ENCODE data around the gene KHK. TPM values are rescaled to one million over a fixed set of nuclear protein-coding genes. Genes with fewer than 3 reads are reported as not detected.

The KHK gene
- total RNA-seq, 4 donors from 2014 or later, result 1.8 to 12.0 (median 6.3) TPM

DNA sequence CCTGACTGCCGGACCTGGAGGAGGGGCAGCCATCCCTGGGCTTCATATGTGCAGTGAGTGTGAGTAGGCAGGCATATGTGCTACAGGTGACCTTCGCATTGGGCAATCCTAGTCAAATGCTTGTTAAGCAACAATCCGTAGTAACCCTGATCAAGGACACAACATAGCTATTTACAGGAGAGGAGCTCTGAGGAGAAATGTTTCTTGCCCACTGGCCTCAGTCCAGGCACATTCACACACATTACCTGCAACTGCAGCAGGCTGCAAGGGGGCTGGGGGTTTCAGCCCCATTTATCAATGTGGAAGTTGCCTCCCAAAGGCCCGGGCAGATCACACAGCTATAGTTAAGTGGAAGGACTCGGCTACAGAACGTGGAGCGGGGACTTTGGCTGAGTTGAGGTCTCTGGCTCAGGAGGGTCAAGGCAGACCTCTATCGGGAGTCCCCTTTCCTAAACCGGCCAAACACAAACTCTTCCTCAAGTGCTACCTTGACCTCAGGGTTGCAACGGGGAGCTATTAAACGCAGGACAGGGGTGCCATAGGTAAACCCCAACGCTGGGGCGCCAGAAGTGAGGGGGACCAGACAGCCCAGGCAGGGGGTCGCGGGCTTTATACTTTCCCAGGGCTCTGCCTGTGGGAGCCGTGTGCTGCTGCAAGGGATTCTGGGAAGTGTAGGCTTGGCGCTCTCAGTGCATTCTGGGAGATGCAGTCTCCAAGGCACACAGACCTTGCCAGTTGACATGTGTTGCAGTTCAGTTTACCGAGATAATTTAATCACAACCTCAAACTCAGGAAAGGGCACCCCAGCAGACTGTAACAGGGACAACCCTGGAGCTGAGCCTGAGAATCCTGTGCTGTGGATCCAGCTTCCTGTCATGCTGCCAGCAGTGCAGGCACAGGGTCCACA lies 9.4 kb downstream of the KHK start:
- TF ChIP-seq POLR2AphosphoS5 (IDR thresholded peaks at IDR 0.05), result no peak
- TF ChIP-seq POLR2A (IDR thresholded peaks at IDR 0.05), result no peak
- TF ChIP-seq EP300 (IDR thresholded peaks at IDR 0.05; ENCODE audit: low read depth), result no peak
- TF ChIP-seq, protein P1, sequence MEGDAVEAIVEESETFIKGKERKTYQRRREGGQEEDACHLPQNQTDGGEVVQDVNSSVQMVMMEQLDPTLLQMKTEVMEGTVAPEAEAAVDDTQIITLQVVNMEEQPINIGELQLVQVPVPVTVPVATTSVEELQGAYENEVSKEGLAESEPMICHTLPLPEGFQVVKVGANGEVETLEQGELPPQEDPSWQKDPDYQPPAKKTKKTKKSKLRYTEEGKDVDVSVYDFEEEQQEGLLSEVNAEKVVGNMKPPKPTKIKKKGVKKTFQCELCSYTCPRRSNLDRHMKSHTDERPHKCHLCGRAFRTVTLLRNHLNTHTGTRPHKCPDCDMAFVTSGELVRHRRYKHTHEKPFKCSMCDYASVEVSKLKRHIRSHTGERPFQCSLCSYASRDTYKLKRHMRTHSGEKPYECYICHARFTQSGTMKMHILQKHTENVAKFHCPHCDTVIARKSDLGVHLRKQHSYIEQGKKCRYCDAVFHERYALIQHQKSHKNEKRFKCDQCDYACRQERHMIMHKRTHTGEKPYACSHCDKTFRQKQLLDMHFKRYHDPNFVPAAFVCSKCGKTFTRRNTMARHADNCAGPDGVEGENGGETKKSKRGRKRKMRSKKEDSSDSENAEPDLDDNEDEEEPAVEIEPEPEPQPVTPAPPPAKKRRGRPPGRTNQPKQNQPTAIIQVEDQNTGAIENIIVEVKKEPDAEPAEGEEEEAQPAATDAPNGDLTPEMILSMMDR (IDR thresholded peaks at IDR 0.05), result no peak
- 48 to 100% methylated on average over 1 to 16 of the region's 18 CpGs for WGBS, 2 donors (ENCODE audit: low coverage in 1 of 2)
- in situ Hi-C loops (cut with MboI; ENCODE audit: low pct_ligation_motif_present in 1 of 4, low pct_unique_long_range_greater_than_20kb in 1 of 4, low sequenced_read_pairs in 3 of 4), result loop anchor here (5.0 to 25.0 kb wide), 3 partner anchors 96 to 186 kb away; partner anchors contain the start of genes MAPRE3 (in 3 of the 4) and TRIM54 (in 1 of the 4)
- H3K36me3 ChIP-seq, result no peaks in the 10 kb centered on the region
- no peaks in the 10 kb centered on the region for H3K9me3 ChIP-seq
- no peak overlapping the region for H3K27ac ChIP-seq
- peaks cover 3 to 14% (median 9%) of the 10 kb centered on the region in 4 donors for H3K4me1 ChIP-seq
- intact Hi-C loops (cut with DNase I; ENCODE audit: low total_unique reads), result no loop called here
- DNase-seq, result peak; percentile 55
- H3K4me3 ChIP-seq, result peak overlapping the region in 1 of 4 donors; percentile 34
- no peaks in the 10 kb centered on the region for H3K27me3 ChIP-seq

DNA sequence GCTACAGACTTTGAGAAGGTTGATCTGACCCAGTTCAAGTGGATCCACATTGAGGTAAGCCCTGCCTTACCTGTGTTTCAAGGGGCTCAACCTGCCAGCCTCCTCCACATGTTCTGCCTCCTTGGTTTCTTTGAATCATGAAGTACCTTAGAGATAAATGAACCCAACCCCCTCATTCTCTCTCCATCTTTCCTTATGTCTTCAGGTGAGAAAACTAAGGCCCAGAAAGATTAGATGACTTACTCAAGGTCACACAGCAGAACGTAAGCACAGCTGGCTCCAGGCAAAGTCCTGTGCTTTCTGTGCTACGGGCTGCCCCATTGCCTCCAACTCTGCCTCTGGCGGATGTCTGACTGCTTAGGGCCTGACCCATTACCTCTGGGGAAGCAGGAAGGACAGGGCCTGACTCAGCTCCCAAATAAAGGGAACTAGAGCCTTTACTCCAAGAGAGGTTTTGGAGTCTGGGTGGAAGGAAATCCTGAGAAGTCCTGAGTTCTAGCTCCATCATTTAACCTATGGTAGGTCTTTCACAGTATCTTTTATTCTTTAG lies 10.3 kb downstream of the KHK start:
- Histone ChIP-seq H3K9me3 (no peaks in the 10 kb centered on the region), H3K27me3 (no peaks in the 10 kb centered on the region), H3K4me3 (no peak overlapping the region), H3K4me1 (peaks cover 3 to 14% (median 9%) of the 10 kb centered on the region in 4 donors), H3K36me3 (no peaks in the 10 kb centered on the region), H3K27ac (no peak overlapping the region)
- WGBS, 2 donors (ENCODE audit: low coverage in 1 of 2), result 75 to 80% methylated on average over 1 to 3 of the region's 3 CpGs
- in situ Hi-C loops (cut with MboI; ENCODE audit: low pct_ligation_motif_present in 1 of 4, low pct_unique_long_range_greater_than_20kb in 1 of 4, low sequenced_read_pairs in 3 of 4), result loop anchor here (5.0 to 25.0 kb wide), 3 partner anchors 95 to 185 kb away; partner anchors contain the start of genes MAPRE3 (in 3 of the 4) and TRIM54 (in 1 of the 4)
- no peak for DNase-seq
- intact Hi-C loops (cut with DNase I; ENCODE audit: low total_unique reads), result no loop called here
- TF ChIP-seq EP300 (IDR thresholded peaks at IDR 0.05; ENCODE audit: low read depth) (no peak), POLR2AphosphoS5 (IDR thresholded peaks at IDR 0.05) (no peak), POLR2A (IDR thresholded peaks at IDR 0.05) (no peak)
- TF ChIP-seq, protein P1 (IDR thresholded peaks at IDR 0.05), result no peak

DNA sequence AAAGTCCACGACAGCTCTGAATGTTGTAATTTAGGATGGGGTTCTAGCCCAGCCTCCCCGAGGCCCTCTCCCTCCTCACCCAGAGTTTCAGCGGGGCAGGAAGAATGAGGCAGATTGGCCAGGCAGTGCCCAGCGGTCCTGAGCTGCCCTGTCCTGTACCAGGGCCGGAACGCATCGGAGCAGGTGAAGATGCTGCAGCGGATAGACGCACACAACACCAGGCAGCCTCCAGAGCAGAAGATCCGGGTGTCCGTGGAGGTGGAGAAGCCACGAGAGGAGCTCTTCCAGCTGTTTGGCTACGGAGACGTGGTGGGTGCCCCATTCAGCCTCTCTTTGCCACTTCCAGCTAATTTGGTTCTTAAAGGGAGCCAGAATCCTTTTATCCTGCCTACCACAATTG lies 10.8 kb downstream of the KHK start:
- peaks cover 3 to 14% (median 9%) of the 10 kb centered on the region in 4 donors for H3K4me1 ChIP-seq
- H3K9me3 ChIP-seq, result no peaks in the 10 kb centered on the region
- no peak overlapping the region for H3K27ac ChIP-seq
- 92% methylated on average over 14 of the region's 14 CpGs; no CpG with 5 or more reads in 1 of the 2 donors for WGBS, 2 donors (ENCODE audit: low coverage in 1 of 2)
- H3K27me3 ChIP-seq, result no peaks in the 10 kb centered on the region
- TF ChIP-seq POLR2AphosphoS5 (IDR thresholded peaks at IDR 0.05) (no peak), EP300 (IDR thresholded peaks at IDR 0.05; ENCODE audit: low read depth) (no peak), POLR2A (IDR thresholded peaks at IDR 0.05) (no peak)
- TF ChIP-seq, protein P1 (IDR thresholded peaks at IDR 0.05), result no peak
- in situ Hi-C loops (cut with MboI; ENCODE audit: low pct_ligation_motif_present in 1 of 4, low pct_unique_long_range_greater_than_20kb in 1 of 4, low sequenced_read_pairs in 3 of 4) (loop anchor here (5.0 to 25.0 kb wide), 3 partner anchors 95 to 185 kb away; partner anchors contain the start of genes MAPRE3 (in 3 of the 4) and TRIM54 (in 1 of the 4)), intact Hi-C loops (cut with DNase I; ENCODE audit: low total_unique reads) (no loop called here)
- H3K36me3 ChIP-seq, result no peaks in the 10 kb centered on the region
- no peak for DNase-seq
- H3K4me3 ChIP-seq, result no peak overlapping the region
